Retinal pigment epithelial cell (primary cell): Measurements from ENCODE around the gene AXDND1.
A peak's percentile ranks its signal among the peaks of the same experiment; 100 is the strongest.

Source experiments
- DNase-seq: peaks from one replicate; pipeline ENCODE4 v3.0.0-alpha.2; 2010; ENCODE audit warnings: low read depth
- H3K4me3 ChIP-seq: 2 replicates; pipeline ENCODE4 v1.5.1; 2011; ENCODE audit warnings: mild to moderate bottlenecking, low read length, control low read depth, moderate library complexity
- TF ChIP-seq, protein P1 (sequence below): conservative IDR thresholded peaks from 2 replicates; pipeline ENCODE4 v1.5.1; 2011; ENCODE audit warnings: low read depth, low read length, control low read depth, inconsistent platforms

Gene AXDND1

GRCh38 chr1:179365342-179366092 lies at the start of gene AXDND1:
AXDND1 (plus strand) TSS chr1:179365971; CDS start chr1:179366510, 539 bp downstream.
- peak; percentile 34 for DNase-seq
- TF ChIP-seq, protein P1, sequence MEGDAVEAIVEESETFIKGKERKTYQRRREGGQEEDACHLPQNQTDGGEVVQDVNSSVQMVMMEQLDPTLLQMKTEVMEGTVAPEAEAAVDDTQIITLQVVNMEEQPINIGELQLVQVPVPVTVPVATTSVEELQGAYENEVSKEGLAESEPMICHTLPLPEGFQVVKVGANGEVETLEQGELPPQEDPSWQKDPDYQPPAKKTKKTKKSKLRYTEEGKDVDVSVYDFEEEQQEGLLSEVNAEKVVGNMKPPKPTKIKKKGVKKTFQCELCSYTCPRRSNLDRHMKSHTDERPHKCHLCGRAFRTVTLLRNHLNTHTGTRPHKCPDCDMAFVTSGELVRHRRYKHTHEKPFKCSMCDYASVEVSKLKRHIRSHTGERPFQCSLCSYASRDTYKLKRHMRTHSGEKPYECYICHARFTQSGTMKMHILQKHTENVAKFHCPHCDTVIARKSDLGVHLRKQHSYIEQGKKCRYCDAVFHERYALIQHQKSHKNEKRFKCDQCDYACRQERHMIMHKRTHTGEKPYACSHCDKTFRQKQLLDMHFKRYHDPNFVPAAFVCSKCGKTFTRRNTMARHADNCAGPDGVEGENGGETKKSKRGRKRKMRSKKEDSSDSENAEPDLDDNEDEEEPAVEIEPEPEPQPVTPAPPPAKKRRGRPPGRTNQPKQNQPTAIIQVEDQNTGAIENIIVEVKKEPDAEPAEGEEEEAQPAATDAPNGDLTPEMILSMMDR = peak; percentile 24
- peak within 1 kb of the TSS; percentile 91 for H3K4me3 ChIP-seq

DNA sequence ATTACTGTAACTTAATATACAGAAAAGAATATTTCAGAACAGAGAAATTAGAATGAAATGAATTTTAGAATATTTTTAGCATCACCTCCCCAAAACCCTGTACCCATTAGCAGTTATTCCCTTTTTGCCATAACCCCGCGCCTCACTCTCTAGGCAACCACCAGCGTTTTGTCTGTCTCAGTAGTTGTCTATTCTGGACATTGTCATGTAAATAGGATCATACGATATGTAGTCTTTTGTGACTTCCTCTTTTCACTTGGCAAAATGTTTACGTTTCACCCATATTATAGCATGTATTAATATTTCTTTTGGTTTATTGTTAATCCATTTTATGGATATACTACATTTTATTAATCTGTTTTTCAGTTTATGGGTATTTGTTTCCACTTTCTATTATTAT lies 47.3 kb upstream of the AXDND1 start:
- no peak overlapping the region for H3K4me3 ChIP-seq
- no peak for DNase-seq
- TF ChIP-seq, protein P1 = no peak

DNA sequence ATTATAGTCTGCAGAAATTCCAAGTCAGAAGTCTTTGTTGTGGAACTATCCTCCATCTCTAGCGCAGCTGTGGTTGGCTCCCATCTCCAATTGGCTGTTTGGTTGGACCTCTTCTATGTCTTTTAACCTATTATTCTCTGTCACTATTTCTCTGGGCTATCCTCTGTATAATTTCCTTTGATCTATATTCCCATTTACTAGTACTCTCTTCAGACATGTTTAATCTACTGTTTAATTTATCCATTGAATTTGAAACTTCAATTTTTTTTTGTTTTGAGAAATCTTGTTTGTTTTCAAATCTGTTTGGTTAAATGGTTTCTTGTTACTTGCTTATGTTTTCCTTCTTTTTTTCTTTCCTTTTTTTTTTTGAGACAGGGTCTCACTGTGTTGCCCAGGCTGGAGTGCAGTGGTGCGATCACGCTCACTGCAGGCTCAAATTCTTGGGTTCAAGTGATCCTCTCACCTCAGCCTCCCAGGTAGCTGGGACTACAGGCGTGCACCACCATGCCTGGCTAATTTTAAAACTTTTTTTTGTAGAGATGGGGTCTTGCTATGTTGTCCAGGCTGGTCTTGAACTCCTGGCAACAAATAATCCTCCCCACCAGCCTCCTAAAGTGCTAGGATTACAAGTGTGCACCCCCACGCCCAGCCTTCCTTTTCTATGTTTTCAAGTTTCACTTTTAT lies 44.1 kb upstream of the AXDND1 start:
- TF ChIP-seq, protein P1 = no peak
- H3K4me3 ChIP-seq = no peak overlapping the region
- DNase-seq = no peak

- H3K4me3 ChIP-seq = no peak overlapping the region
- TF ChIP-seq, protein P1 = no peak
- no peak for DNase-seq
These were observed 43.2 kb upstream of the AXDND1 start for GRCh38 chr1:179322557-179322956.

- DNase-seq = no peak
- H3K4me3 ChIP-seq = no peak overlapping the region
- TF ChIP-seq, protein P1 = no peak
These were observed 42.3 kb upstream of the AXDND1 start for GRCh38 chr1:179323436-179323835.

DNA sequence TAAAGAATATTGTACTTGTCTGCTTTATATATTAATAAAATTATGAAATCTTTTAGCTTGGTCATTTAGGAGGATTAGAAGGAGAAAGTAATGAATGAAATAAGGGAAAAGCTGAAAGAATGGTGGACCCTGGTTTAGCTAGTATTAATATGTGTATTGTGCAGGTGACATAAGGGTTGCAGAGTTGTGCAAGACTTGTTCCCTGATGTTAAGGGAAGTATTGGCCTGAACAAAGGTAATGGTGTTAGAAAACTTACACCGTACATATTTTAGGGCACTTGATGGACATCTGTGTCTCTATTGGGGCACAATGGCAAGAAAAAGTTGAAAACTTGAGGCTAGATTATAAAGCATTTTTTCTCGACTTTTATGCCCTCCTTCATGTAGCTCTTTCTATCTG lies 39.9 kb upstream of the AXDND1 start:
- H3K4me3 ChIP-seq = no peak overlapping the region
- no peak for DNase-seq
- TF ChIP-seq, protein P1 = no peak

DNA sequence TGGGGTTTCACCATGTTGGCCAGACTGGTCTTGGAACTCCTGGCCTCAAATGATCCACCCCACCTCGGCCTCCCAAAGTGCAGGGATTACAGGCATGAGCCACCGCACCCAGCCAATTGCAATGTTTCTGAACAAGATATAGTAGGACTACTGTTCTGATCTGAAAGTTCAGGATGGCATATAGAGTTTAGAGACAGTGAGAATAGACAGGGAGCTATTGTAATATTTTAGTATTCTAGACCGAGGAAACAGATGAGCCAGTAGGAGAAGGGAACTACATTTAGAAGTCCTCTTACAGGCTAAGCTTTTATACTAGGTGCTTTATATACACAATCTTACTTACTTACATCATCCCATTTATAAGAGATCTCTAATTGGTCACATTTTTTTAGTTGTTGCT lies 39.0 kb upstream of the AXDND1 start:
- DNase-seq = no peak
- TF ChIP-seq, protein P1 = no peak
- H3K4me3 ChIP-seq = no peak overlapping the region
